GM18511 (cell line): Measurements from ENCODE around the gene ZNF775.

ENCODE experiments used
- ATAC-seq: cut with Tn5 transposase; IDR thresholded peaks from one replicate; pipeline ENCODE4 v1.9.1; 2021; ENCODE audit warnings: mild to moderate bottlenecking, moderate library complexity; ENCODE audit not compliant: unreplicated experiment

Gene ZNF775

GRCh38 chr7:150368884-150369747 is 10.0 kb upstream of the ZNF775 start:
- peak; percentile 65 for ATAC-seq

- ATAC-seq = no peak
Observed at GRCh38 chr7:150369748-150370501, 9.2 kb upstream of the ZNF775 start.

GRCh38 chr7:150370612-150371071 is 8.5 kb upstream of the ZNF775 start:
- ATAC-seq = no peak

- no peak for ATAC-seq
Observed at GRCh38 chr7:150371131-150371995, 7.8 kb upstream of the ZNF775 start.

GRCh38 chr7:150371996-150372270 is 7.2 kb upstream of the ZNF775 start:
- ATAC-seq = no peak

- no peak for ATAC-seq
Observed at GRCh38 chr7:150372271-150373048, 6.7 kb upstream of the ZNF775 start.

- ATAC-seq = no peak
Observed at GRCh38 chr7:150373049-150373801, 5.9 kb upstream of the ZNF775 start.

- ATAC-seq = no peak
Observed at GRCh38 chr7:150374026-150374425, 5.1 kb upstream of the ZNF775 start.

GRCh38 chr7:150374472-150374871 is 4.7 kb upstream of the ZNF775 start:
- no peak for ATAC-seq

- no peak for ATAC-seq
Observed at GRCh38 chr7:150375662-150376521, 3.2 kb upstream of the ZNF775 start.

- no peak for ATAC-seq
Observed at GRCh38 chr7:150376560-150376959, 2.6 kb upstream of the ZNF775 start.

- ATAC-seq = no peak
Observed at GRCh38 chr7:150377196-150377595, 1.9 kb upstream of the ZNF775 start.

GRCh38 chr7:150377635-150378034 is 1.5 kb upstream of the ZNF775 start:
- no peak for ATAC-seq

- ATAC-seq = peak; percentile 24
Observed at GRCh38 chr7:150378115-150378852, 846 bp upstream of the ZNF775 start.

GRCh38 chr7:150379441-150380379 is 580 bp downstream of the ZNF775 start:
- ATAC-seq = peak; percentile 2

GRCh38 chr7:150380463-150380862 is 1.3 kb downstream of the ZNF775 start:
- no peak for ATAC-seq

GRCh38 chr7:150381096-150381495 is 2.0 kb downstream of the ZNF775 start:
- ATAC-seq = no peak
